Heart right ventricle (tissue), 16 donors: Measurements from ENCODE around the gene BRD4. TPM values are rescaled to one million over a fixed set of nuclear protein-coding genes. Genes with fewer than 3 reads are reported as not detected.

ENCODE experiments used
- ATAC-seq, 8 donors: fragments of 200-7000 bp; cut with Tn5 transposase; one replicate each; pipeline ENCODE4 v1.9.1; 2020; ENCODE audit warnings: mild to moderate bottlenecking in 8 of 8, moderate library complexity in 8 of 8, moderate number of reproducible peaks in 1 of 8
- DNase-seq, 2 donors: peaks; one replicate each; pipeline ENCODE4 v3.0.0-alpha.2; 2020
- H3K27ac ChIP-seq, 10 donors: fragments of 200-600 bp; sonication (generic) in 2 of 10; one replicate each; pipeline versions ENCODE4 v1.5.0 to v1.8.0; 2020 to 2022; ENCODE audit warnings: mild to moderate bottlenecking in 3 of 10
- H3K27me3 ChIP-seq, 7 donors: fragments of 200-600 bp; one replicate each; pipeline ENCODE4 v1.8.0; 2021 to 2022; ENCODE audit warnings: mild to moderate bottlenecking in 2 of 7
- H3K36me3 ChIP-seq, 9 donors: fragments of 200-600 bp; sonication (generic) in 1 of 9; one replicate each; pipeline versions ENCODE4 v1.5.0 to v1.8.0; 2020 to 2022; ENCODE audit warnings: mild to moderate bottlenecking in 2 of 9
- H3K4me1 ChIP-seq, 9 donors: fragments of 200-600 bp; sonication (generic) in 1 of 9; one replicate each; pipeline versions ENCODE4 v1.5.0 to v1.8.0; 2020 to 2022; ENCODE audit warnings: mild to moderate bottlenecking in 4 of 9
- H3K4me3 ChIP-seq, 10 donors: fragments of 200-600 bp; sonication (generic) in 2 of 10; one replicate each; pipeline versions ENCODE4 v1.5.0 to v1.8.0; 2020 to 2022; ENCODE audit warnings: mild to moderate bottlenecking in 7 of 10, moderate library complexity in 2 of 10
- H3K9me3 ChIP-seq, 11 donors: fragments of 200-600 bp in 10 of 11; sonication (generic) in 2 of 11; one replicate each; pipeline versions ENCODE4 v1.5.0 to v1.8.0; 2013 to 2022; ENCODE audit warnings: mild to moderate bottlenecking in 2 of 11, control low read depth in 1 of 11, moderate library complexity in 1 of 11
- CTCF ChIP-seq, 9 donors: fragments of 200-600 bp; sonication (generic) in 2 of 9; IDR thresholded peaks; one replicate each; pipeline versions ENCODE4 v1.5.0 to v1.8.0; 2021 to 2022; ENCODE audit warnings: antibody characterized with exemption in 9 of 9, mild to moderate bottlenecking in 5 of 9, moderate library complexity in 1 of 9
- whole genome bisulfite sequencing, 2 donors: extraction: QIAGEN DNeasy Blood & Tissue Kit; methylation state at CpG; one replicate each; pipeline ENCODE4 v1.1.7; 2013; ENCODE audit warnings: inconsistent platforms in 1 of 2; 5-methylcytosine and 5-hydroxymethylcytosine counted together
- intact Hi-C, 10 donors: fragments of 100-400 bp; cut with DNase I; formaldehyde crosslinking; loops; one replicate each; pipeline versions ENCODE4 v1.11.1 to v1.14.2; 2022
- polyA plus RNA-seq, 2 donors: library from polyadenylated mRNA; stranded (reverse); fragments of 200-250 nt; gene quantifications; one replicate each; pipeline ENCODE4 v1.2.3, GENCODE V29; 2013
- total RNA-seq, 10 donors: library from RNA; stranded (reverse); fragmentation: NEBNext Ultra II Directional in 3 of 10; extraction: Animal tissue kit (Norgen Biotek cat#: 25700) in 3 of 10; gene quantifications; one replicate each; pipeline versions ENCODE4 v1.2.1 to v1.2.4, GENCODE V29; 2021 to 2023
- donor health status: Arrhythmogenic right ventricular cardiomyopathy.
- donor health status: ischemic (EF 13 %, LVEDD 7.1; RV severe dilation, severe dysfunction).
- donor health status: healthy with polysubstance abuse.
- donor health status: DM: no; HTN: yes; CAD: no.
- donor health status: DM: no; HTN: no; CAD: no.
- donor health status: ischemic (EF 25% LVEDD 6.9; RV normal size, moderate dysfunction).
- donor health status: ischemic (EF 25% LVEDD 5.7; RV mildly dilated, moderate dysfunction).
- donor health status: healthy.
- donor health status: DM: yes; HTN: yes; CAD: no.
- donor health status: Ischemic cardiomyopathy.
- donor health status: ischemic (EF 35%, LVEDD 5.7; RV mildly dilated, moderate dysfunction).
- donor health status: nonischemic (EF 11% LVEDD 7.7; RV severe dilation, severe dysfunction).
- donor health status: DM: yes; HTN: yes; CAD: no.
- donor health status: PGD.
- donor health status: ischemic (EF 29% LVEDD 5.4; RV normal size, mild dysfunction).
- donor health status: nonischemic (EF 23%, LVEDD 6.1; RV moderate dilation, normal function).

Gene BRD4
- total and polyA plus RNA-seq, 12 donors: 31.2 to 85.1 (median 53.6) TPM

DNA sequence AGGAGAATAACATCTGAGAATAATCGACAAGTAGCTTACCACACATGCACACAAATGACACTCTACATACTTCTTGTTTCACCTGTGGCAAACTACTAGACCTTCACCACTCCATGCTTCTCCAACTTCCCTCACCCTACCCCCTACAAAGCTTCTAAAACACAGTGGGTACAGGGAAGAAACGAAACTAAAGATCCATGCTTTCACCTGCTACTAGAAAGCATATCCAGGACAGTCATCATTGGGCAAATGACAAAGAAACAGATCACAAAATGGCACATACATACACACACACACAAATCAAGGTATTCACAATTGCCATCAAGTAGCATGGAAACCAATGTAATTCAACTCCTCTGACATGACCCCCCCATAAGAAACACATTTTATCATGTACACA, 10.6 kb downstream of the BRD4 start:
- peaks cover 48 to 100% (median 95%) of the 10 kb centered on the region in 9 donors for H3K4me1 ChIP-seq
- no peaks in the 10 kb centered on the region for H3K36me3 ChIP-seq
- DNase-seq (no peak), ATAC-seq (no peak)
- TF ChIP-seq CTCF (IDR thresholded peaks at IDR 0.05): no peak
- no peaks in the 10 kb centered on the region for H3K27me3 ChIP-seq
- H3K9me3 ChIP-seq: no peaks in the 10 kb centered on the region
- intact Hi-C loops: loop anchor here in 4 of 10 donors (5.0 to 10.0 kb wide), 4 partner anchors 39 to 57 kb away; no protein-coding TSS in a partner anchor
- no peak overlapping the region for H3K4me3 ChIP-seq
- 67 to 72% methylated on average over 2 of the region's 2 CpGs for WGBS, 2 donors
- H3K27ac ChIP-seq: peak overlapping the region in 2 of 10 donors; percentile 1 to 41

GRCh38 chr19:15320116-15320515, 12.2 kb downstream of the BRD4 start:
- H3K27me3 ChIP-seq: no peaks in the 10 kb centered on the region
- no peak for DNase-seq
- H3K27ac ChIP-seq: no peak overlapping the region
- no peak for TF ChIP-seq CTCF (IDR thresholded peaks at IDR 0.05)
- H3K4me3 ChIP-seq: no peak overlapping the region
- intact Hi-C loops: loop anchor here in 4 of 10 donors (5.0 to 10.0 kb wide), 4 partner anchors 38 to 55 kb away; no protein-coding TSS in a partner anchor
- ATAC-seq: no peak
- peaks cover 53 to 100% (median 95%) of the 10 kb centered on the region in 9 donors for H3K4me1 ChIP-seq
- no peaks in the 10 kb centered on the region for H3K9me3 ChIP-seq
- no peaks in the 10 kb centered on the region for H3K36me3 ChIP-seq
- 36 to 45% methylated on average over 4 of the region's 4 CpGs for WGBS, 2 donors

DNA sequence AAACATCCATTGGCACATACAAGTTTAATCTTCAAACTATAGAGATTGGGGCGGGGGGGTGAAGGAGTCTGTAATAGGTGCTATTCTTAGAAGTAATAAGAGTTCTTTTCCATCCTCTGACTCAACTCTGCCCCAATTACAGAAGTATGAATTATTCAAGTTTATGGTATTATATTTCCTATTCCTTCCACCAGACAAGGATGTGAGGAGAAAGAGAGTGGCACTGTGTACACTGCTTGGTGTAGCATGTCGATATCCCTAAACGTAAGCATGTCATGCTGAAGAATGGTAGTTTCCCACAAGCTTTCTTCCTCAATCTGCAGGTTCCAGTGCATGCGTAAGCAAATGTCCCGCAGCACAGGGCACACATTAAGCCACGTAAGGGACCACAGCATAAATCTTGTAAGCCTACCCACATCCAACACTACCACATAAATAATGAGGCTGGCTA, 14.1 kb downstream of the BRD4 start:
- no peak for DNase-seq
- 37 to 40% methylated on average over 6 of the region's 6 CpGs for WGBS, 2 donors
- H3K27ac ChIP-seq: peak overlapping the region in 7 of 10 donors; percentile 4 to 49 (median 20)
- intact Hi-C loops: no loop called here
- peaks cover 54 to 100% (median 95%) of the 10 kb centered on the region in 9 donors for H3K4me1 ChIP-seq
- no peak for TF ChIP-seq CTCF (IDR thresholded peaks at IDR 0.05)
- H3K36me3 ChIP-seq: no peaks in the 10 kb centered on the region
- H3K4me3 ChIP-seq: no peak overlapping the region
- H3K9me3 ChIP-seq: no peaks in the 10 kb centered on the region
- peak in 4 of 8 donors; percentile 13 to 29 (median 20) for ATAC-seq
- no peaks in the 10 kb centered on the region for H3K27me3 ChIP-seq

- no peak for TF ChIP-seq CTCF (IDR thresholded peaks at IDR 0.05)
- peak overlapping the region in 5 of 10 donors; percentile 4 to 49 (median 20) for H3K27ac ChIP-seq
- WGBS, 2 donors: 28 to 36% methylated on average over 3 of the region's 3 CpGs
- H3K27me3 ChIP-seq: no peaks in the 10 kb centered on the region
- ATAC-seq: peak in 4 of 8 donors; percentile 46 to 76 (median 53)
- H3K36me3 ChIP-seq: no peaks in the 10 kb centered on the region
- no peaks in the 10 kb centered on the region for H3K9me3 ChIP-seq
- no peak for DNase-seq
- intact Hi-C loops: no loop called here
- peaks cover 54 to 100% (median 95%) of the 10 kb centered on the region in 9 donors for H3K4me1 ChIP-seq
- no peak overlapping the region for H3K4me3 ChIP-seq
Observed at GRCh38 chr19:15317392-15318071, 14.8 kb downstream of the BRD4 start.
